ENCODE measurements around the gene FBLN5.
"Not testable (repeated sequence)": the region's sequence is repeated elsewhere in the genome, so short reads cannot be mapped to it uniquely, and the experiment has no call there.

GRCh38 chr14:91845056-91845455, 102.4 kb downstream of the FBLN5 start:
- TF ChIP-seq CTCF, POLR2A, EP300 (IDR thresholded peaks at IDR 0.05): not testable (repeated sequence)
